A172 (cell line): Measurements from ENCODE around the gene RSPRY1. TPM values are rescaled to one million over a fixed set of nuclear protein-coding genes. Genes with fewer than 3 reads are reported as not detected.
"Not testable (repeated sequence)": the region's sequence is repeated elsewhere in the genome, so short reads cannot be mapped to it uniquely, and the experiment has no call there.

Experiments
- DNase-seq: peaks from one replicate; pipeline ENCODE4 v3.0.0-alpha.2; 2015; ENCODE audit warnings: low spot score
- total RNA-seq: library from RNA; depleted of rRNA; stranded (reverse); fragments of >200 nt; shearing (Covaris generic); gene quantifications from 2 replicates; pipeline ENCODE4 v1.2.3, GENCODE V29; 2014

The RSPRY1 gene
- total RNA-seq, 1 experiment from 2014 or later = 25.8 TPM

GRCh38 chr16:57186872-57187854 lies 1.0 kb downstream of the RSPRY1 start:
- DNase-seq = peak; percentile 42

GRCh38 chr16:57187902-57188710 lies 2.0 kb downstream of the RSPRY1 start:
- DNase-seq = not testable (repeated sequence)

- DNase-seq = no peak
These were observed 2.5 kb downstream of the RSPRY1 start for GRCh38 chr16:57188711-57189002.

GRCh38 chr16:57189527-57189926 lies 3.4 kb downstream of the RSPRY1 start:
- not testable (repeated sequence) for DNase-seq

GRCh38 chr16:57190136-57190535 lies 4.0 kb downstream of the RSPRY1 start:
- no peak for DNase-seq

- peak; percentile 31 for DNase-seq
These were observed 5.0 kb downstream of the RSPRY1 start for GRCh38 chr16:57191056-57191571.

- no peak for DNase-seq
These were observed 6.0 kb downstream of the RSPRY1 start for GRCh38 chr16:57192146-57192545.

GRCh38 chr16:57192720-57193486 lies 6.8 kb downstream of the RSPRY1 start:
- peak; percentile 30 for DNase-seq

- peak; percentile 90 for DNase-seq
These were observed 8.4 kb downstream of the RSPRY1 start for GRCh38 chr16:57194512-57194911.

- no peak for DNase-seq
These were observed 10.2 kb downstream of the RSPRY1 start for GRCh38 chr16:57196286-57196685.

GRCh38 chr16:57196753-57197152 lies 10.6 kb downstream of the RSPRY1 start:
- DNase-seq = no peak

- not testable (repeated sequence) for DNase-seq
These were observed 14.2 kb downstream of the RSPRY1 start for GRCh38 chr16:57200321-57200720.

GRCh38 chr16:57200926-57201325 lies 14.8 kb downstream of the RSPRY1 start:
- DNase-seq = not testable (repeated sequence)

GRCh38 chr16:57202095-57202886 lies 16.2 kb downstream of the RSPRY1 start:
- no peak for DNase-seq

GRCh38 chr16:57203451-57203850 lies 17.3 kb downstream of the RSPRY1 start:
- DNase-seq = no peak

GRCh38 chr16:57204675-57205074 lies 18.5 kb downstream of the RSPRY1 start:
- no peak for DNase-seq

GRCh38 chr16:57208926-57209325 lies 22.8 kb downstream of the RSPRY1 start:
- no peak for DNase-seq

- no peak for DNase-seq
These were observed 23.7 kb downstream of the RSPRY1 start for GRCh38 chr16:57209780-57210179.

- DNase-seq = no peak
These were observed 27.3 kb downstream of the RSPRY1 start for GRCh38 chr16:57213462-57213861.

- DNase-seq = no peak
These were observed 30.8 kb downstream of the RSPRY1 start for GRCh38 chr16:57216968-57217367.

GRCh38 chr16:57223057-57223456 lies 36.9 kb downstream of the RSPRY1 start:
- DNase-seq = no peak
